Astrocyte of the cerebellum (primary cell): ENCODE measurements around the gene PXYLP1.

Experiments
- DNase-seq: peaks from one replicate; pipeline ENCODE4 v3.0.0-alpha.2; 2011; ENCODE audit warnings: low read depth
- H3K4me3 ChIP-seq: 2 replicates; pipeline ENCODE4 v1.5.1; 2011; ENCODE audit warnings: mild to moderate bottlenecking, low read depth, low read length, moderate library complexity
- CTCF ChIP-seq: IDR thresholded peaks from 2 replicates; pipeline ENCODE4 v1.5.1; 2012; ENCODE audit warnings: low read length, low read depth, moderate library complexity, mild to moderate bottlenecking; ENCODE audit errors: missing control alignments
- in situ Hi-C: cut with HindIII; loops from 2 replicates; pipeline ENCODE4 v1.10.0; 2017; ENCODE audit warnings: low sequenced_read_pairs

The PXYLP1 gene

DNA sequence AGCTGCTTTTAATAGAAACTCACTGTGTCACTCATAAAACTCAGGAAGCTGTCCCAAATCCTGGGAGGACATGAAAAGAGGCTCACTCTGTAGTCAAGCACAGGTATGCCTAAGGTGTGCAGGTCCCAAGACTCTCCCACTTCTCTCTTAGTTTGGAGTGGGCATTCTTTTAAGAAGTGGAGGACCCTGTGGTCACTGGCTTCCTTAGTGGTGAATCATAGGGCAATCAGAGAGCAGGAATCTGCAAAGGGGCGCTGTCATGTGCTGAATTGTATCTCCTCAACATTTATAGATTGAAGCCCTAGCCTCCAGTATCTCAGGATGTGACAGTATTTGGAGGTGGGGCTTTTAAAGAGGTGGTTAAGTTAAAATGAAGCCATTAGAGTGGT, 89.5 kb downstream of the PXYLP1 start:
- no peak overlapping the region for H3K4me3 ChIP-seq

DNA sequence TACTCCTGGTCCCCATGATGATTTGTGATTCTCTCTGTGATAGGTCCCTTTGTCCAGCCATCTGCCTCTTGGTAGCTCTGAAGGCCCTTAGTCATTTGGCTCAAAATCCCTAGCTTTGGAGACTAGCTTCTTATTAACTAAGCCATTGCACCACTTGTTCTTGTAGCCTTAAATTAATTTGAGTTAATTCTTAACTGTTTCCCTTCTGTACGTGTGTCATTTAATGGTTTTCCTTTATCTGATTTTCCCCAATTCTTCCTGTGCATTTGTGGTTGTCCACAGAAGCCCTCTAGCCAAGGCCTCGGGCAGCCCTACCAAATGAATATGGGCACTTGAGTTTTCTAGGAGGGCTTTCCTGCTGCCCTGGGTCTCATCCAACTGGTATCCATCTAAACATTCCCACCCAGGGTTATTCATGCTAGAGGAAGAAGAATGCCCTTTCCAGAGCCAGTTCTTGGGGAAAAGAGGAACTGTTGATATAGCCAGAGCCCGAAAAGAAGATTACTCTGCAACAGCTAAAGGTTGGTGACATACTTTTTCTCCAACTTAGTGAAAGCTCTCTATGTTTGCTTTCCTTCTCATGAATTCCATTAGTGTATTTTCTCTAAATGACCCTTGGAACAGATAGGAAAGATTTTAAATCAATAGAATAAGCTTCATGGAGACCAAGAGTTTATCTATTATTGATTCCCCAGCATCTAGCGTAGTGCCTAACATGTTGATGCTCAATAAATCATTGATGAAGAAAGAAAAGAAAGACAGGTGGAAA, 92.5 kb downstream of the PXYLP1 start:
- DNase-seq, result no peak
- TF ChIP-seq CTCF, result no peak
- H3K4me3 ChIP-seq, result no peak overlapping the region
- in situ Hi-C loops, result no loop called here

More for the DNA sequence above, 89.5 kb downstream of the PXYLP1 start:
- in situ Hi-C loops, result no loop called here
- no peak for TF ChIP-seq CTCF
- no peak for DNase-seq

DNA sequence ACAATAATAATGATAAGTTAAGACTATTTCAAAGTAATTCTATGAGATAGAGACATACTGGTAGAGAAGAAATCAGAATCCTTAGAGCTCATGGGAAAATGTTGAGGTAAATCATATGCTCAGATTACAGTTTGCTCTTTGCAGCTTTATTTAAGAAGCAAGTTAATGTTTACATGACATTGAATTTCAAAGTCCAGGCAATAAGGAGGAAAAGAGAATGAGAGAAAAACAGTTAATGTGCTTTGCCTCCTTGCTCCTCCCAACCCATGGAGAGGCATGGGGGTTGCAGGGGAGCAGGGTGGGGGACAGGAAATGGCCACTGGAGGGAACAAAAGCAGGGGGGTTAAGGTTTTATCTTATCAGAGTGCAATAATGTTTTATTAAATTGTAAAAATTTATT, 94.5 kb downstream of the PXYLP1 start:
- no peak for DNase-seq
- no peak for TF ChIP-seq CTCF
- in situ Hi-C loops, result no loop called here
- H3K4me3 ChIP-seq, result no peak overlapping the region

DNA sequence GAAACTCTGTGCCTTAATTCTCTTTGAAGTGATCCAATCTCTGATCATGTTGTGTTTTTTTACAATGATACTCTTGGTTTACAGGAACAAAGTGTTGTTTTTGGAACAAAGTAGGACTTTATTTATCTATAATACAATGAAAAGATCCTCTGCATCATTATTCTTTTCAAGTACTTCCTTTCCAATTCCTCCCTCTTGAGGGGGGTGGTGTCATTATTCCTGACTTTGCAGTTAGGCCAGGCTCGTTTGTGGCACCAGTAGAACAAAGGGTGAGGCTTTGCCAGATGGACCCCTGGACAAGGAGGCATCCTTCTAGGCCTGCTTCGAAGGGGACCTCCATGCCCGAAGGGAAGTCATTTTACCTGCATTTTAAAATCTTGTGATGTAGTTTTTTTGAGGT, 95.0 kb downstream of the PXYLP1 start:
- in situ Hi-C loops, result no loop called here
- no peak for TF ChIP-seq CTCF

GRCh38 chr3:141328286-141329166, 96.9 kb downstream of the PXYLP1 start:
- TF ChIP-seq CTCF, result no peak
- in situ Hi-C loops, result no loop called here
- no peak for DNase-seq
- no peak overlapping the region for H3K4me3 ChIP-seq

More for the DNA sequence above, 95.0 kb downstream of the PXYLP1 start:
- no peak overlapping the region for H3K4me3 ChIP-seq
- no peak for DNase-seq

DNA sequence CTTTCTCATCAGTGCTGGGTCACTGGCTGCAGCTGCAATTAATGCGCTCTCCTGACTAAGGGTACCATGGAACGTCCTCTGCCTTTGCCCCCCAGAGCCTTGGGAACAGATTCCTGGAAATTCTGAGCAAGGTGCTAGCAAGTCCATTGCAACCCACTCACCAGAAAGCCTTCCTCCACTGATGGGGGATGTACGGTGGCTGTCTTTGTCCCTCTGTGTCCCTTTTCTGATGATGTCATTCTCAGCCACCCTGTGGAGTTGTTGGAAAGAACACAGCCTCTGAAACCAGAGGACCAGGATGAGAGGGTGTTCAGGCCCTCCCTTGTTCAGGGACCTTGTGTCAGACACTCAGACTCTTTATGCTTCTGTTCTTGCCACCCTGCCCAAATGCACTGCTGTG, 98.6 kb downstream of the PXYLP1 start:
- no peak for DNase-seq
- TF ChIP-seq CTCF, result no peak

More for the DNA sequence above, 98.6 kb downstream of the PXYLP1 start:
- in situ Hi-C loops, result no loop called here
- no peak overlapping the region for H3K4me3 ChIP-seq
